ENCODE data around the gene BTBD19.

DNA sequence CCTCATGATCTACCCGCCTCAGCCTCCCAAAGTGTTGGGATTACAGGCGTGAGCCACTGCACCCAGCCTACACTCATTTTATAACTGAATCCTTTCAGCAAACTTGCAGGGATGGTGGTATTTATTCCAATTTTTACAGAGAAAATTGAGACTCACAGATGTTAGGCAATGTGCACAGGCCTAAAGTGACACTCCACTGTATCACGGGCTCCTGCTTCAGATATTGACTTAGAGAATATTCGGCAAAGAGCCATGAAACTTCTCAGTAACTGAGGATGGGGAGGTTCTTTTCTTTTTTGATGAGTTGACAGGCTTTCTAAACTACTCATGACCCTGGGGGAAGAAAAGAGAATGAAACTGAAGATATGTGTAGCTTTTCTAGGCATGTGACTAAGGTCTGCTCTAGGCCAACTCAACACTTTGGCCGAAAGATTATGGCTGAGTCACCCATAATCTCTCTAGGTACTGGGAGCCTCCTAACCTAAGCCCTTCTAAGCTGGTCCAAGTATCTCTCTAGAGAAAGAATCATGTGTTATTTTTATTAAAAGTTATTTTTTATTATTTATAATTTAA lies 54.6 kb downstream of the BTBD19 start:
- TF ChIP-seq, protein P1, sequence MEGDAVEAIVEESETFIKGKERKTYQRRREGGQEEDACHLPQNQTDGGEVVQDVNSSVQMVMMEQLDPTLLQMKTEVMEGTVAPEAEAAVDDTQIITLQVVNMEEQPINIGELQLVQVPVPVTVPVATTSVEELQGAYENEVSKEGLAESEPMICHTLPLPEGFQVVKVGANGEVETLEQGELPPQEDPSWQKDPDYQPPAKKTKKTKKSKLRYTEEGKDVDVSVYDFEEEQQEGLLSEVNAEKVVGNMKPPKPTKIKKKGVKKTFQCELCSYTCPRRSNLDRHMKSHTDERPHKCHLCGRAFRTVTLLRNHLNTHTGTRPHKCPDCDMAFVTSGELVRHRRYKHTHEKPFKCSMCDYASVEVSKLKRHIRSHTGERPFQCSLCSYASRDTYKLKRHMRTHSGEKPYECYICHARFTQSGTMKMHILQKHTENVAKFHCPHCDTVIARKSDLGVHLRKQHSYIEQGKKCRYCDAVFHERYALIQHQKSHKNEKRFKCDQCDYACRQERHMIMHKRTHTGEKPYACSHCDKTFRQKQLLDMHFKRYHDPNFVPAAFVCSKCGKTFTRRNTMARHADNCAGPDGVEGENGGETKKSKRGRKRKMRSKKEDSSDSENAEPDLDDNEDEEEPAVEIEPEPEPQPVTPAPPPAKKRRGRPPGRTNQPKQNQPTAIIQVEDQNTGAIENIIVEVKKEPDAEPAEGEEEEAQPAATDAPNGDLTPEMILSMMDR (conservative IDR thresholded peaks at IDR 0.05; ENCODE audit: low read length): no peak
- no peak for TF ChIP-seq EZH2phosphoT487 (IDR thresholded peaks at IDR 0.05; ENCODE audit: borderline replicate concordance, low read depth, low read length)
